ENCODE results near the gene FXYD7. TPM values are rescaled to one million over a fixed set of nuclear protein-coding genes. Genes with fewer than 3 reads are reported as not detected.

Gene FXYD7
- total and polyA plus RNA-seq, 2 of the 13 experiments (the other 11 are each of a cell fraction or from before 2014, with no cell fraction given): 0.55 TPM; not detected in 1

DNA sequence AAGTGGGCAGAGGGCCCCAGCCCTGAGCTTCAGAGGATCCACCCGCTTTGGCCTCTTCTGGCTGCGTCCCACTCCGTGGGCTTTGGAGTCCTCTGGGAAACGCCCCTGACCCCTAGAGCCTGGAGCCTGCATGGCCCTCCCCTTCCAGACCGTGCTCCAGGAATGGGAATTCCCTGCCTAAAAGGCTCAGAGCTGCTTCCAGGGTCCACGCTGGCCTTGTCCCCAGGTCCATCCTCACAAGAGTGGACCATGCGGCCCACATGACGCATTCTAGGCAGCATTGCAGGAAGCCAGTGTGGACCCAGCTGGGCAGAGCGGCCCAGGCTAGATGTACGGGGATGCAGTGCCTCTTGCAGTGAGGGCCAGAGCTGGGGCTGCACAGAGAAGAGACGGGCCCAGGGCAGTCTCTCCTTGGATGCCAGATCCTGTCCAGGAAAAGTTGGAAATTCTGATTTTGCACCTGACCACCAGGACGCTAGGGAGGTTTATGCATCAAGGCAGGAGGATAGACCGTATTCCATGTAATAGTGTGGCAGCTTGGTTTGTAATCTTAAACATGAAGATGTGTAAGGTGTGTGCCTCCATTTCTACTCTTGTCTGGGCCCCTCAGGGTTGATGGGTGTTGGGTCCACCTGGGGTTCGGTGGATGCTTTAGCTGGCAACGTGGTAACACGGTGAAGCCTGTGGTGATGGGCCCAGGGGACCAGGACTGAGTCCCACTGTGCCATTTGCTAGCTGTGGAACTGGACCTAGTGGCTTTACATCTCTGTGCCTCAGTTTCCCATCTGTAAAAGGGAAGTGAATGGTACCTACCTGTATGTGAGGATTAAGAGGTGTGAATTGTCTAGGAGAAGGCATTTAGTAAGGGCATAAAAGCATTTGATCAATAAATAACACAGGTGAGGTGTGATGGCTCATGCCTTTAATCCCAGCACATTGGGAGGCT is 42.2 kb upstream of the FXYD7 start (continued):
- TF ChIP-seq, protein P1, sequence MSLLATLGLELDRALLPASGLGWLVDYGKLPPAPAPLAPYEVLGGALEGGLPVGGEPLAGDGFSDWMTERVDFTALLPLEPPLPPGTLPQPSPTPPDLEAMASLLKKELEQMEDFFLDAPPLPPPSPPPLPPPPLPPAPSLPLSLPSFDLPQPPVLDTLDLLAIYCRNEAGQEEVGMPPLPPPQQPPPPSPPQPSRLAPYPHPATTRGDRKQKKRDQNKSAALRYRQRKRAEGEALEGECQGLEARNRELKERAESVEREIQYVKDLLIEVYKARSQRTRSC (CRISPR knock-in tag; IDR thresholded peaks at IDR 0.05; ENCODE audit: low read depth): no peak
- TF ChIP-seq NFE2L1 (CRISPR knock-in tag; IDR thresholded peaks at IDR 0.05; ENCODE audit: borderline replicate concordance) (no peak), ZNF292 (CRISPR knock-in tag; IDR thresholded peaks at IDR 0.05; ENCODE audit: borderline replicate concordance, low read depth) (peak; percentile 29; the same call in 1 of the 2 replicates), TAF1 (CRISPR knock-in tag; IDR thresholded peaks at IDR 0.05) (no peak), IRF9 (CRISPR knock-in tag; IDR thresholded peaks at IDR 0.05; ENCODE audit: borderline replicate concordance) (no peak), SP1 (IDR thresholded peaks at IDR 0.05) (no peak), SP1 (CRISPR knock-in tag; IDR thresholded peaks at IDR 0.05) (no peak), ZNF562 (CRISPR knock-in tag; IDR thresholded peaks at IDR 0.05; ENCODE audit: borderline replicate concordance) (no peak), SIX1 (CRISPR knock-in tag; IDR thresholded peaks at IDR 0.05; ENCODE audit: borderline replicate concordance) (no peak), SOX5 (CRISPR knock-in tag; IDR thresholded peaks at IDR 0.05; ENCODE audit: borderline replicate concordance) (no peak), THYN1 (CRISPR knock-in tag; IDR thresholded peaks at IDR 0.05; ENCODE audit: borderline replicate concordance, low read depth) (no peak), NRL (CRISPR knock-in tag; IDR thresholded peaks at IDR 0.05; ENCODE audit: borderline replicate concordance) (0 out of 2 replicates have a peak, but pooled peaks have one; percentile 39), ZNF33B (CRISPR knock-in tag; IDR thresholded peaks at IDR 0.05) (no peak), ZNF124 (CRISPR knock-in tag; IDR thresholded peaks at IDR 0.05) (no peak), ATM (IDR thresholded peaks at IDR 0.05; ENCODE audit: borderline replicate concordance) (no peak), NFKBIZ (CRISPR knock-in tag; IDR thresholded peaks at IDR 0.05) (no peak), HES4 (CRISPR knock-in tag; IDR thresholded peaks at IDR 0.05; ENCODE audit: borderline replicate concordance) (no peak), ZBTB20 (CRISPR knock-in tag; IDR thresholded peaks at IDR 0.05; ENCODE audit: borderline replicate concordance, low read depth) (no peak), ZNF747 (CRISPR knock-in tag; IDR thresholded peaks at IDR 0.05; ENCODE audit: borderline replicate concordance) (no peak), ZNF800 (CRISPR knock-in tag; IDR thresholded peaks at IDR 0.05) (no peak)
- TF ChIP-seq, protein P2, sequence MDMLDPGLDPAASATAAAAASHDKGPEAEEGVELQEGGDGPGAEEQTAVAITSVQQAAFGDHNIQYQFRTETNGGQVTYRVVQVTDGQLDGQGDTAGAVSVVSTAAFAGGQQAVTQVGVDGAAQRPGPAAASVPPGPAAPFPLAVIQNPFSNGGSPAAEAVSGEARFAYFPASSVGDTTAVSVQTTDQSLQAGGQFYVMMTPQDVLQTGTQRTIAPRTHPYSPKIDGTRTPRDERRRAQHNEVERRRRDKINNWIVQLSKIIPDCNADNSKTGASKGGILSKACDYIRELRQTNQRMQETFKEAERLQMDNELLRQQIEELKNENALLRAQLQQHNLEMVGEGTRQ (IDR thresholded peaks at IDR 0.05; ENCODE audit: low read depth, low read length): no peak
- TF ChIP-seq, protein P2 (CRISPR knock-in tag; IDR thresholded peaks at IDR 0.05; ENCODE audit: borderline replicate concordance): peak; percentile 26; the same call in 1 of the 2 replicates
- TF ChIP-seq, protein P3, sequence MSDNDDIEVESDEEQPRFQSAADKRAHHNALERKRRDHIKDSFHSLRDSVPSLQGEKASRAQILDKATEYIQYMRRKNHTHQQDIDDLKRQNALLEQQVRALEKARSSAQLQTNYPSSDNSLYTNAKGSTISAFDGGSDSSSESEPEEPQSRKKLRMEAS (IDR thresholded peaks at IDR 0.05): peak; percentile 32; the same call in 1 of the 2 replicates

Data from HepG2 (cell line).